Skeletal muscle tissue (tissue), 4 donors: ENCODE results near the gene KCNQ2. TPM values are rescaled to one million over a fixed set of nuclear protein-coding genes. Genes with fewer than 3 reads are reported as not detected.
"Not testable (repeated sequence)": the region's sequence is repeated elsewhere in the genome, so short reads cannot be mapped to it uniquely, and the experiment has no call there.

Experiments
- H3K27ac ChIP-seq: one replicate; pipeline ENCODE4 v1.7.0; 2013; ENCODE audit warnings: mild to moderate bottlenecking, low read depth, low read length, inconsistent platforms
- H3K27me3 ChIP-seq, 3 donors: one replicate each; pipeline ENCODE4 v1.7.0; 2013; ENCODE audit warnings: low read length in 3 of 3; ENCODE audit not compliant: control insufficient read depth in 3 of 3, insufficient read depth in 3 of 3
- H3K36me3 ChIP-seq, 3 donors: one replicate each; pipeline ENCODE4 v1.7.0; 2013; ENCODE audit warnings: low read length in 3 of 3; ENCODE audit not compliant: control insufficient read depth in 3 of 3, insufficient read depth in 3 of 3
- H3K4me1 ChIP-seq, 3 donors: one replicate each; pipeline ENCODE4 v1.7.0; 2013; ENCODE audit warnings: low read length in 3 of 3, mild to moderate bottlenecking in 3 of 3; ENCODE audit not compliant: control insufficient read depth in 3 of 3, insufficient read depth in 3 of 3
- H3K4me3 ChIP-seq, 3 donors: one replicate each; pipeline ENCODE4 v1.7.0; 2013; ENCODE audit warnings: low read length in 3 of 3
- H3K9ac ChIP-seq, 3 donors: one replicate each; pipeline ENCODE4 v1.7.0; 2013; ENCODE audit warnings: low read length in 3 of 3, mild to moderate bottlenecking in 3 of 3, moderate library complexity in 2 of 3, low read depth in 1 of 3
- H3K9me3 ChIP-seq, 3 donors: one replicate each; pipeline ENCODE4 v1.7.0; 2013; ENCODE audit warnings: low read length in 3 of 3; ENCODE audit not compliant: control insufficient read depth in 3 of 3
- total RNA-seq: library from RNA; depleted of rRNA; stranded (reverse); fragments of >200 nt; gene quantifications from one replicate; pipeline ENCODE4 v1.2.3, GENCODE V29; 2014
- donor health status: Osteomylitis.

Gene KCNQ2
- total RNA-seq, 1 donor from 2014 or later: 1.6 TPM

- no peak overlapping the region for H3K4me3 ChIP-seq
- peaks cover 0 to 16% (median 6%) of the 10 kb centered on the region in 3 donors for H3K4me1 ChIP-seq
- peaks cover 7 to 15% (median 11%) of the 10 kb centered on the region in 3 donors for H3K36me3 ChIP-seq
- H3K27me3 ChIP-seq: peaks cover 13 to 25% (median 22%) of the 10 kb centered on the region in 3 donors
- H3K27ac ChIP-seq: no peak overlapping the region
- H3K9ac ChIP-seq: no peak overlapping the region
- no peaks in the 10 kb centered on the region for H3K9me3 ChIP-seq
These were observed 11.8 kb upstream of the KCNQ2 start for GRCh38 chr20:63484236-63484635.

GRCh38 chr20:63483834-63484233 lies 11.4 kb upstream of the KCNQ2 start:
- Histone ChIP-seq H3K27me3 (peaks cover 17 to 29% (median 26%) of the 10 kb centered on the region in 3 donors), H3K4me3 (no peak overlapping the region), H3K4me1 (peaks cover 0 to 15% (median 6%) of the 10 kb centered on the region in 3 donors), H3K9ac (no peak overlapping the region), H3K36me3 (peaks cover 5 to 10% (median 10%) of the 10 kb centered on the region in 3 donors), H3K9me3 (no peaks in the 10 kb centered on the region), H3K27ac (no peak overlapping the region)

- Histone ChIP-seq H3K27ac (no peak overlapping the region), H3K9me3 (no peaks in the 10 kb centered on the region), H3K4me3 (no peak overlapping the region), H3K27me3 (peaks cover 30 to 40% (median 36%) of the 10 kb centered on the region in 3 donors), H3K4me1 (peaks cover 0 to 11% (median 6%) of the 10 kb centered on the region in 3 donors), H3K36me3 (no peaks in the 10 kb centered on the region), H3K9ac (no peak overlapping the region)
These were observed 9.6 kb upstream of the KCNQ2 start for GRCh38 chr20:63482021-63482587.

GRCh38 chr20:63481503-63481902 lies 9.0 kb upstream of the KCNQ2 start:
- peaks cover 34 to 46% (median 40%) of the 10 kb centered on the region in 3 donors for H3K27me3 ChIP-seq
- H3K4me3 ChIP-seq: no peak overlapping the region
- H3K27ac ChIP-seq: no peak overlapping the region
- no peaks in the 10 kb centered on the region for H3K36me3 ChIP-seq
- H3K4me1 ChIP-seq: peaks cover 0 to 11% (median 6%) of the 10 kb centered on the region in 3 donors
- H3K9ac ChIP-seq: no peak overlapping the region
- H3K9me3 ChIP-seq: no peaks in the 10 kb centered on the region

- not testable (repeated sequence) for H3K9ac ChIP-seq, H3K9me3 ChIP-seq, H3K36me3 ChIP-seq, H3K27ac ChIP-seq, H3K4me3 ChIP-seq
- Histone ChIP-seq H3K27me3 (peaks cover 46 to 60% (median 47%) of the 10 kb centered on the region in 3 donors), H3K4me1 (peaks cover 0 to 11% (median 6%) of the 10 kb centered on the region in 3 donors)
These were observed 7.4 kb upstream of the KCNQ2 start for GRCh38 chr20:63479695-63480419.

GRCh38 chr20:63478346-63479302 lies 6.2 kb upstream of the KCNQ2 start:
- peaks cover 0 to 11% (median 6%) of the 10 kb centered on the region in 3 donors for H3K4me1 ChIP-seq
- no peaks in the 10 kb centered on the region for H3K36me3 ChIP-seq

GRCh38 chr20:63477944-63478343 lies 5.5 kb upstream of the KCNQ2 start:
- Histone ChIP-seq H3K4me1 (peaks cover 0 to 7% (median 5%) of the 10 kb centered on the region in 3 donors), H3K27me3 (peaks cover 63 to 79% (median 65%) of the 10 kb centered on the region in 3 donors), H3K27ac (no peak overlapping the region), H3K9ac (no peak overlapping the region), H3K36me3 (no peaks in the 10 kb centered on the region), H3K4me3 (no peak overlapping the region), H3K9me3 (no peaks in the 10 kb centered on the region)

More at GRCh38 chr20:63478346-63479302, 6.2 kb upstream of the KCNQ2 start:
- Histone ChIP-seq H3K27ac (no peak overlapping the region), H3K4me3 (no peak overlapping the region), H3K27me3 (peaks cover 57 to 72% (median 59%) of the 10 kb centered on the region in 3 donors), H3K9ac (no peak overlapping the region), H3K9me3 (no peaks in the 10 kb centered on the region)

- Histone ChIP-seq H3K9ac (no peak overlapping the region), H3K4me1 (peaks cover 0 to under 1% (median 0%) of the 10 kb centered on the region in 3 donors), H3K4me3 (no peak overlapping the region), H3K27me3 (peaks cover 64 to 76% (median 66%) of the 10 kb centered on the region in 3 donors), H3K27ac (no peak overlapping the region), H3K9me3 (no peaks in the 10 kb centered on the region), H3K36me3 (no peaks in the 10 kb centered on the region)
These were observed 4.7 kb upstream of the KCNQ2 start for GRCh38 chr20:63477061-63477616.

- Histone ChIP-seq H3K9me3 (no peaks in the 10 kb centered on the region), H3K4me1 (peaks cover 0 to 3% (median 0%) of the 10 kb centered on the region in 3 donors), H3K9ac (no peak overlapping the region), H3K4me3 (no peak overlapping the region), H3K27ac (no peak overlapping the region), H3K36me3 (no peaks in the 10 kb centered on the region), H3K27me3 (peaks cover 69 to 82% (median 80%) of the 10 kb centered on the region in 3 donors)
These were observed 2.8 kb upstream of the KCNQ2 start for GRCh38 chr20:63475209-63475608.
